Measurements from ENCODE around the gene EMX1. TPM values are rescaled to one million over a fixed set of nuclear protein-coding genes. Genes with fewer than 3 reads are reported as not detected.

EMX1 gene
- total RNA-seq, 1 experiment from 2014 or later, result not detected

- no peak overlapping the region for H3K9ac ChIP-seq (ENCODE audit: low read length)
These were observed 7.3 kb downstream of the EMX1 start for GRCh38 chr2:72924353-72925240.

DNA sequence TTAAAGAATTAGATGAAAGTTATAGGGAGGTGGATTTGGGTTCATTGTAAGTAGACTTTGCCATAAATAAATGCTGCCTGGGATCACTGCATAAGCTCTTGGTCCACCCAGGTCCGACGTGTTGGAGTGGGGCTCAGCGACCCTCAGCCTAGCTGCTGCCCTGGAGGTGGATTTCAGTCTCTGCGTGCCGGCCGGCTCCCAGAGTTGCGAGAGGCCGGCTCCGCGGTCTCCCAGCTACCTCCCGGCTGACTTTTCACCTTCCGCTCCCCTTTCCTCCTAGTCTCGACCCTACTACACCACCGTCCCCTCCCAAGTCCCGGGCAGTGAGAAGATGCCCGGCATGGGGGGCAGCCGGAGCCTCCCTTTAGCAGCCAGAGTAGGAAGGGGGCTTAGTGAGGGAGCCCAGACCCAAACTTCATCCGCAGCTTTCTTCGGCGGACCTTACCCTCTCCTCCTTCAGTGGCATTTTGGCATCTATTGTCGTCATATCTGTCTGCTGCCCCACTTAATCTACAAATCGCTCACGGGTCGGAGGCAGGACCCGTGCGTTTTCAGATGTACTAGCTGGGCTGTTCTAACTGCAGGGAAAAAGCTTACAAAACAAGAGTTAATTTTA, 8.1 kb downstream of the EMX1 start:
- H3K4me3 ChIP-seq (ENCODE audit: low read length), result no peak overlapping the region
- no peak for ATAC-seq
- no peak for TF ChIP-seq EZH2phosphoT487 (IDR thresholded peaks at IDR 0.05; ENCODE audit: borderline replicate concordance, low read length)
- TF ChIP-seq EZH2 (IDR thresholded peaks at IDR 0.05; ENCODE audit: low read length, unreplicated experiment), result no peak
- no TSS peak for BruUV-seq (replicated peaks)
- POLR2A ChIA-PET (ENCODE audit: unreplicated experiment), result no interaction called here
- no peaks in the 10 kb centered on the region for H3K79me2 ChIP-seq (ENCODE audit: low read length)
- H3K36me3 ChIP-seq (ENCODE audit: low read depth, low read length), result no peaks in the 10 kb centered on the region
- H3K4me1 ChIP-seq (ENCODE audit: insufficient read depth, low read length), result no peaks in the 10 kb centered on the region
- no peaks in the 10 kb centered on the region for H4K20me1 ChIP-seq (ENCODE audit: low read length)
- peaks cover 92% of the 10 kb centered on the region for H3K27me3 ChIP-seq (ENCODE audit: low read length)
- H3K9me3 ChIP-seq (ENCODE audit: low read length), result no peaks in the 10 kb centered on the region
- no peak overlapping the region for H3K9ac ChIP-seq (ENCODE audit: low read length)
- no peak overlapping the region for H2AFZ ChIP-seq (ENCODE audit: low read length)
- H3K9me2 ChIP-seq (replicated peaks; ENCODE audit: low read length), result no peaks in the 10 kb centered on the region
- no peaks in the 10 kb centered on the region for H3F3A ChIP-seq (ENCODE audit: low read length, unreplicated experiment)
- H3K27ac ChIP-seq (ENCODE audit: low read length), result no peak overlapping the region
- intact Hi-C loops (cut with micrococcal nuclease), result no loop called here
- no peak for DNase-seq
- CTCF ChIA-PET, result no interaction called here
- H3K4me2 ChIP-seq (ENCODE audit: low read length), result no peak overlapping the region

More at GRCh38 chr2:72924353-72925240, 7.3 kb downstream of the EMX1 start:
- BruUV-seq (replicated peaks), result no TSS peak
- Histone ChIP-seq H3K36me3 (ENCODE audit: low read depth, low read length) (no peaks in the 10 kb centered on the region), H4K20me1 (ENCODE audit: low read length) (no peaks in the 10 kb centered on the region), H3K9me3 (ENCODE audit: low read length) (no peaks in the 10 kb centered on the region), H3F3A (ENCODE audit: low read length, unreplicated experiment) (no peaks in the 10 kb centered on the region), H2AFZ (ENCODE audit: low read length) (no peak overlapping the region), H3K79me2 (ENCODE audit: low read length) (no peaks in the 10 kb centered on the region), H3K4me1 (ENCODE audit: insufficient read depth, low read length) (no peaks in the 10 kb centered on the region), H3K9me2 (replicated peaks; ENCODE audit: low read length) (no peaks in the 10 kb centered on the region), H3K4me2 (ENCODE audit: low read length) (no peak overlapping the region), H3K4me3 (ENCODE audit: low read length) (no peak overlapping the region), H3K27me3 (ENCODE audit: low read length) (peaks cover 97% of the 10 kb centered on the region), H3K27ac (ENCODE audit: low read length) (no peak overlapping the region)
- DNase-seq, result no peak
- no peak for TF ChIP-seq EZH2 (IDR thresholded peaks at IDR 0.05; ENCODE audit: low read length, unreplicated experiment)
- TF ChIP-seq, protein P1, sequence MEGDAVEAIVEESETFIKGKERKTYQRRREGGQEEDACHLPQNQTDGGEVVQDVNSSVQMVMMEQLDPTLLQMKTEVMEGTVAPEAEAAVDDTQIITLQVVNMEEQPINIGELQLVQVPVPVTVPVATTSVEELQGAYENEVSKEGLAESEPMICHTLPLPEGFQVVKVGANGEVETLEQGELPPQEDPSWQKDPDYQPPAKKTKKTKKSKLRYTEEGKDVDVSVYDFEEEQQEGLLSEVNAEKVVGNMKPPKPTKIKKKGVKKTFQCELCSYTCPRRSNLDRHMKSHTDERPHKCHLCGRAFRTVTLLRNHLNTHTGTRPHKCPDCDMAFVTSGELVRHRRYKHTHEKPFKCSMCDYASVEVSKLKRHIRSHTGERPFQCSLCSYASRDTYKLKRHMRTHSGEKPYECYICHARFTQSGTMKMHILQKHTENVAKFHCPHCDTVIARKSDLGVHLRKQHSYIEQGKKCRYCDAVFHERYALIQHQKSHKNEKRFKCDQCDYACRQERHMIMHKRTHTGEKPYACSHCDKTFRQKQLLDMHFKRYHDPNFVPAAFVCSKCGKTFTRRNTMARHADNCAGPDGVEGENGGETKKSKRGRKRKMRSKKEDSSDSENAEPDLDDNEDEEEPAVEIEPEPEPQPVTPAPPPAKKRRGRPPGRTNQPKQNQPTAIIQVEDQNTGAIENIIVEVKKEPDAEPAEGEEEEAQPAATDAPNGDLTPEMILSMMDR (conservative IDR thresholded peaks at IDR 0.05; ENCODE audit: low read depth, low read length), result no peak
- TF ChIP-seq EZH2phosphoT487 (IDR thresholded peaks at IDR 0.05; ENCODE audit: borderline replicate concordance, low read length), result no peak
- intact Hi-C loops (cut with micrococcal nuclease), result no loop called here
- ChIA-PET POLR2A (ENCODE audit: unreplicated experiment) (no interaction called here), CTCF (no interaction called here)
- no peak for ATAC-seq

DNA sequence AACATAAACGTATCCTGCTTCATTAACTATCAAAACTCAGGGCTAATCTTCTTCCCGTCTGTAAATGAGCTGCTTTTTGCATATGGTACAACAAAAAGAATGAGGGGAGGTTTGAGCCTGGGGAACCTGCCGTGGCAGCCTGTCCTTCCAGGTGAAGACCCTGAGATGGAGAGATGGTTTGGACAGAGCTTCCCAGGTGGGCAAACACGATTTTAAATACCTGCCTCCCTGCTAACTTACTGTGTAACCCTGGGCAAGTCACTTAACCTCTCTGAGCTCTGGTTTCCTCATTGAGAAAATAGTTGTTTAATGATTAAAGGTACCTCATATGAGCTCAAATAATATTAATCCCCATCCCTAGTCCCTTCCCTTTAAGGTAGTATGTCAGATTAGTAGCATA, 9.0 kb downstream of the EMX1 start:
- no peak overlapping the region for H3K4me3 ChIP-seq (ENCODE audit: low read length)
- POLR2A ChIA-PET (ENCODE audit: unreplicated experiment), result no interaction called here
- CTCF ChIA-PET, result interaction anchor here (1.0 kb wide), 1 partner anchor 33 kb away, joined by 5 read pairs; no protein-coding TSS in a partner anchor
- no peaks in the 10 kb centered on the region for H3K36me3 ChIP-seq (ENCODE audit: low read depth, low read length)
- H3K9me2 ChIP-seq (replicated peaks; ENCODE audit: low read length), result no peaks in the 10 kb centered on the region
- no peaks in the 10 kb centered on the region for H3K9me3 ChIP-seq (ENCODE audit: low read length)
- intact Hi-C loops (cut with micrococcal nuclease), result no loop called here
- no peak for DNase-seq
- H3K4me2 ChIP-seq (ENCODE audit: low read length), result no peak overlapping the region
- H2AFZ ChIP-seq (ENCODE audit: low read length), result no peak overlapping the region
- no peaks in the 10 kb centered on the region for H3K79me2 ChIP-seq (ENCODE audit: low read length)
- H3K4me1 ChIP-seq (ENCODE audit: insufficient read depth, low read length), result peaks cover under 1% of the 10 kb centered on the region; the same call in 1 of the 2 replicates
- H4K20me1 ChIP-seq (ENCODE audit: low read length), result no peaks in the 10 kb centered on the region
- no peak overlapping the region for H3K27ac ChIP-seq (ENCODE audit: low read length)
- no TSS peak for BruUV-seq (replicated peaks)
- peak; percentile 8 for TF ChIP-seq EZH2 (IDR thresholded peaks at IDR 0.05; ENCODE audit: low read length, unreplicated experiment)
- TF ChIP-seq, protein P1 (conservative IDR thresholded peaks at IDR 0.05; ENCODE audit: low read depth, low read length), result no peak
- ATAC-seq, result no peak
- peaks cover 83% of the 10 kb centered on the region for H3K27me3 ChIP-seq (ENCODE audit: low read length)
- no peak overlapping the region for H3K9ac ChIP-seq (ENCODE audit: low read length)
- no peaks in the 10 kb centered on the region for H3F3A ChIP-seq (ENCODE audit: low read length, unreplicated experiment)
